GM21381 (cell line): ENCODE data around the gene AHDC1.

Source experiments
- ATAC-seq: cut with Tn5 transposase; IDR thresholded peaks from one replicate; pipeline ENCODE4 v1.9.1; 2021; ENCODE audit warnings: mild to moderate bottlenecking, moderate library complexity; ENCODE audit not compliant: unreplicated experiment

The AHDC1 gene

GRCh38 chr1:27567146-27567526, 36.8 kb downstream of the AHDC1 start:
- no peak for ATAC-seq

GRCh38 chr1:27566462-27567145, 37.3 kb downstream of the AHDC1 start:
- no peak for ATAC-seq

GRCh38 chr1:27564710-27565649, 39.0 kb downstream of the AHDC1 start:
- ATAC-seq, result no peak

GRCh38 chr1:27563591-27564471, 40.1 kb downstream of the AHDC1 start:
- ATAC-seq, result no peak

GRCh38 chr1:27563341-27563590, 40.7 kb downstream of the AHDC1 start:
- ATAC-seq, result no peak

- ATAC-seq, result no peak
Observed at GRCh38 chr1:27562534-27563340, 41.2 kb downstream of the AHDC1 start.

GRCh38 chr1:27562021-27562420, 41.9 kb downstream of the AHDC1 start:
- no peak for ATAC-seq

- ATAC-seq, result no peak
Observed at GRCh38 chr1:27561124-27561899, 42.6 kb downstream of the AHDC1 start.

- ATAC-seq, result no peak
Observed at GRCh38 chr1:27560268-27561123, 43.4 kb downstream of the AHDC1 start.

GRCh38 chr1:27559466-27560030, 44.4 kb downstream of the AHDC1 start:
- ATAC-seq, result no peak

GRCh38 chr1:27557596-27558340, 46.2 kb downstream of the AHDC1 start:
- no peak for ATAC-seq

GRCh38 chr1:27556781-27557595, 47.0 kb downstream of the AHDC1 start:
- ATAC-seq, result peak; percentile 56

GRCh38 chr1:27556435-27556780, 47.5 kb downstream of the AHDC1 start:
- no peak for ATAC-seq

GRCh38 chr1:27555700-27556424, 48.1 kb downstream of the AHDC1 start:
- ATAC-seq, result no peak

GRCh38 chr1:27554759-27555699, 48.9 kb downstream of the AHDC1 start:
- ATAC-seq, result no peak
